IMR-90 (cell line): Measurements from ENCODE around the gene BARX1. TPM values are rescaled to one million over a fixed set of nuclear protein-coding genes. Genes with fewer than 3 reads are reported as not detected.

Experiments
- BHLHE40 ChIP-seq: fragments of 150-350 bp; IDR thresholded peaks from 2 replicates; pipeline ENCODE4 v1.6.1; 2016; ENCODE audit warnings: mild to moderate bottlenecking, low read depth, low read length
- MXI1 ChIP-seq: IDR thresholded peaks from 2 replicates; pipeline ENCODE4 v1.6.1; 2012; ENCODE audit warnings: low read depth, mild to moderate bottlenecking, low read length, moderate library complexity, borderline replicate concordance
- NFE2L2 ChIP-seq: fragments of 150-350 bp; IDR thresholded peaks from 2 replicates; pipeline ENCODE4 v1.6.1; 2016; ENCODE audit warnings: low read depth, mild to moderate bottlenecking, low read length
- SMC3 ChIP-seq: fragments of 150-350 bp; IDR thresholded peaks from 2 replicates; pipeline ENCODE4 v1.6.1; 2016; ENCODE audit warnings: low read depth, mild to moderate bottlenecking, antibody characterized with exemption, low read length, moderate library complexity
- polyA plus RNA-seq, 3 experiments: library from polyadenylated mRNA; depleted of rRNA; stranded (reverse); fragments of >200 nt; gene quantifications; 2 replicates each; pipeline ENCODE4 v1.2.3, GENCODE V29; 2012; ENCODE audit warnings: low replicate concordance in 1 of 3
- total RNA-seq: library from RNA; depleted of rRNA; stranded (reverse); fragments of >200 nt; gene quantifications from 2 replicates; pipeline ENCODE4 v1.2.3, GENCODE V29; 2012
- TF ChIP-seq, protein P1 (sequence below): conservative IDR thresholded peaks from 2 replicates; pipeline ENCODE4 v1.5.1; 2012; ENCODE audit warnings: mild to moderate bottlenecking, low read depth, low read length, improper control_type of control experiment

Gene BARX1
- total and polyA plus RNA-seq, 2 of the 4 experiments (the other 2 are of a cell fraction): not detected

DNA sequence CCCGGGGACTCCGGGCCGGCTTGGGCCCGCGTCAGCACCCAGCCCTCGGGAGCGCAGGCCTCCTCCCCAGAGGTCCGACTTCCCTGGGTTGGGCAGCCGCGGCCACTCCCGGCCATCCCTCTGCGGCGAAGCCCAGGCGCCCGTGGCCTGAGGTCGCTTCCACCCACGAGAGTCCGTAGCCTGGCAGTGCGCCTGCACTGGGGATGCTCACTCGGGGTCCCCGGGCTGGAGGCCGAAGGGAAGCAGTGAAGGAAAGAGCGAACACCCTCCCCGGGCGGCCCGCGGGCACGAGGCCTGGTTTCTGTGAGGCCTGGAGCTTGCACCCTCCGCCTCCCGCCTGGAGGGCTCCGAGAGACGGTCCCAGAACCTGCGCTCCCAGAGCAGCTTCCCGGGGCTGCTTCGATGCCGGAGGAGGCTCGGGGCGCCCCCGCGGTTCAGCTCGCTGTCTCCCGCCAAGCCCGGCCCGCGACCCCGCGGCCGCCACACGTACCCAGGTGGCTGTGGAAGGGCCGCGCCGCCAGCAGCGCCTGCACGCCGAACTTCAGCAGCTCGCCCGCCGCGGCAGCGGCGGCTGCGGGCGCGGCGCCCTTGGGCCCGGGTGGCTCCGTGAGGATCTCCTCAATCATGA, 607 bp downstream of the BARX1 start (continued):
- TF ChIP-seq, protein P1, sequence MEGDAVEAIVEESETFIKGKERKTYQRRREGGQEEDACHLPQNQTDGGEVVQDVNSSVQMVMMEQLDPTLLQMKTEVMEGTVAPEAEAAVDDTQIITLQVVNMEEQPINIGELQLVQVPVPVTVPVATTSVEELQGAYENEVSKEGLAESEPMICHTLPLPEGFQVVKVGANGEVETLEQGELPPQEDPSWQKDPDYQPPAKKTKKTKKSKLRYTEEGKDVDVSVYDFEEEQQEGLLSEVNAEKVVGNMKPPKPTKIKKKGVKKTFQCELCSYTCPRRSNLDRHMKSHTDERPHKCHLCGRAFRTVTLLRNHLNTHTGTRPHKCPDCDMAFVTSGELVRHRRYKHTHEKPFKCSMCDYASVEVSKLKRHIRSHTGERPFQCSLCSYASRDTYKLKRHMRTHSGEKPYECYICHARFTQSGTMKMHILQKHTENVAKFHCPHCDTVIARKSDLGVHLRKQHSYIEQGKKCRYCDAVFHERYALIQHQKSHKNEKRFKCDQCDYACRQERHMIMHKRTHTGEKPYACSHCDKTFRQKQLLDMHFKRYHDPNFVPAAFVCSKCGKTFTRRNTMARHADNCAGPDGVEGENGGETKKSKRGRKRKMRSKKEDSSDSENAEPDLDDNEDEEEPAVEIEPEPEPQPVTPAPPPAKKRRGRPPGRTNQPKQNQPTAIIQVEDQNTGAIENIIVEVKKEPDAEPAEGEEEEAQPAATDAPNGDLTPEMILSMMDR: no peak
- TF ChIP-seq SMC3: no peak
- no peak for TF ChIP-seq NFE2L2
- no peak for TF ChIP-seq MXI1
- no peak for TF ChIP-seq BHLHE40
